Mesenchymal stem cell (in vitro differentiated cells and primary cell): Measurements from ENCODE around the gene TEC.

Experiments used
- DNase-seq: peaks from one replicate; pipeline ENCODE4 v3.0.0-alpha.2; 2013
- H2AFZ ChIP-seq: one replicate; pipeline ENCODE4 v1.6.1; 2013; ENCODE audit warnings: low read depth, mild to moderate bottlenecking, control low read depth, inconsistent platforms, low read length, moderate library complexity
- H2AK5ac ChIP-seq: 2 replicates; pipeline ENCODE4 v1.6.1; 2013; ENCODE audit warnings: low read length, moderate library complexity, mild to moderate bottlenecking, inconsistent platforms; ENCODE audit not compliant: severe bottlenecking
- H2BK120ac ChIP-seq: one replicate; pipeline ENCODE4 v1.6.1; 2013; ENCODE audit warnings: low read depth, mild to moderate bottlenecking, inconsistent platforms, low read length, moderate library complexity
- H2BK12ac ChIP-seq, 2 experiments: one replicate each; pipeline ENCODE4 v1.6.1; 2013; ENCODE audit warnings: inconsistent platforms in 2 of 2, low read length in 2 of 2, mild to moderate bottlenecking in 2 of 2, moderate library complexity in 2 of 2, control low read depth in 1 of 2
- H2BK15ac ChIP-seq: one replicate; pipeline ENCODE4 v1.6.1; 2013; ENCODE audit warnings: mild to moderate bottlenecking, low read depth, inconsistent platforms; ENCODE audit not compliant: poor library complexity, severe bottlenecking
- H2BK5ac ChIP-seq: 2 replicates; pipeline ENCODE4 v1.6.1; 2013; ENCODE audit warnings: low read depth, mild to moderate bottlenecking, low read length, control low read depth, inconsistent platforms; ENCODE audit not compliant: poor library complexity, severe bottlenecking
- H3K14ac ChIP-seq, 2 experiments: one replicate each; pipeline ENCODE4 v1.6.1; 2013; ENCODE audit warnings: inconsistent platforms in 2 of 2, low read length in 2 of 2, control low read depth in 1 of 2, mild to moderate bottlenecking in 1 of 2, moderate library complexity in 1 of 2
- H3K18ac ChIP-seq, 2 experiments: one replicate each; pipeline ENCODE4 v1.6.1; 2013; ENCODE audit warnings: inconsistent platforms in 2 of 2, low read length in 2 of 2, control low read depth in 1 of 2, low read depth in 1 of 2, mild to moderate bottlenecking in 1 of 2
- H3K23ac ChIP-seq, 2 experiments: one replicate each; pipeline ENCODE4 v1.6.1; 2013; ENCODE audit warnings: inconsistent platforms in 2 of 2, low read length in 2 of 2, mild to moderate bottlenecking in 2 of 2, moderate library complexity in 2 of 2, control low read depth in 1 of 2
- H3K27ac ChIP-seq: 2 replicates; pipeline ENCODE4 v1.5.1; 2013; ENCODE audit warnings: mild to moderate bottlenecking, moderate library complexity, low read length, control low read depth, inconsistent platforms; ENCODE audit not compliant: poor library complexity, severe bottlenecking
- H3K27me3 ChIP-seq, 2 experiments: 2 replicates each; pipeline versions ENCODE4 v1.6.1 to v1.7.0; 2013; ENCODE audit warnings: low read length in 2 of 2, mild to moderate bottlenecking in 2 of 2, moderate library complexity in 2 of 2, control low read depth in 1 of 2, inconsistent platforms in 1 of 2; ENCODE audit not compliant: control insufficient read depth in 1 of 2, insufficient read depth in 1 of 2
- H3K36me3 ChIP-seq, 2 experiments: 2 replicates each; pipeline versions ENCODE4 v1.6.1 to v1.7.0; 2013; ENCODE audit warnings: low read length in 2 of 2, control low read depth in 1 of 2, inconsistent platforms in 1 of 2, low read depth in 1 of 2, mild to moderate bottlenecking in 1 of 2; ENCODE audit not compliant: insufficient read depth in 2 of 2, control insufficient read depth in 1 of 2
- H3K4ac ChIP-seq, 2 experiments: one replicate each; pipeline ENCODE4 v1.6.1; 2013; ENCODE audit warnings: inconsistent platforms in 2 of 2, low read length in 2 of 2, mild to moderate bottlenecking in 2 of 2, moderate library complexity in 2 of 2, control low read depth in 1 of 2, low read depth in 1 of 2
- H3K4me1 ChIP-seq: 2 replicates; pipeline ENCODE4 v1.6.1; 2013; ENCODE audit warnings: low read depth, low read length, control low read depth; ENCODE audit not compliant: control insufficient read depth, insufficient read depth
- H3K4me2 ChIP-seq: 2 replicates; pipeline ENCODE4 v1.6.1; 2013; ENCODE audit warnings: low read length, mild to moderate bottlenecking, inconsistent platforms; ENCODE audit not compliant: poor library complexity, severe bottlenecking
- H3K4me3 ChIP-seq, 2 experiments: 2 replicates each; pipeline versions ENCODE4 v1.5.1 to v1.7.0; 2013; ENCODE audit warnings: low read length in 2 of 2, mild to moderate bottlenecking in 2 of 2, control low read depth in 1 of 2, low read depth in 1 of 2; ENCODE audit not compliant: insufficient read depth in 1 of 2
- H3K79me1 ChIP-seq: replicated peaks from 2 replicates; pipeline ENCODE4 v1.6.1; 2013; ENCODE audit warnings: mild to moderate bottlenecking, control low read depth, low read length, inconsistent platforms; ENCODE audit not compliant: poor library complexity, severe bottlenecking
- H3K9ac ChIP-seq: 2 replicates; pipeline ENCODE4 v1.7.0; 2013; ENCODE audit warnings: mild to moderate bottlenecking, low read length, moderate library complexity
- H3K9me3 ChIP-seq: 2 replicates; pipeline ENCODE4 v1.7.0; 2013; ENCODE audit warnings: mild to moderate bottlenecking, low read length; ENCODE audit not compliant: control insufficient read depth
- H4K8ac ChIP-seq: one replicate; pipeline ENCODE4 v1.6.1; 2013; ENCODE audit warnings: inconsistent platforms, mild to moderate bottlenecking, low read length, moderate library complexity
- H4K91ac ChIP-seq: one replicate; pipeline ENCODE4 v1.6.1; 2013; ENCODE audit warnings: mild to moderate bottlenecking, low read length, inconsistent platforms
- WGBS: methylation state at CpG from one replicate; pipeline ENCODE4 v1.1.7; 2013; ENCODE audit warnings: mixed read lengths; 5-methylcytosine and 5-hydroxymethylcytosine counted together

The TEC gene

DNA sequence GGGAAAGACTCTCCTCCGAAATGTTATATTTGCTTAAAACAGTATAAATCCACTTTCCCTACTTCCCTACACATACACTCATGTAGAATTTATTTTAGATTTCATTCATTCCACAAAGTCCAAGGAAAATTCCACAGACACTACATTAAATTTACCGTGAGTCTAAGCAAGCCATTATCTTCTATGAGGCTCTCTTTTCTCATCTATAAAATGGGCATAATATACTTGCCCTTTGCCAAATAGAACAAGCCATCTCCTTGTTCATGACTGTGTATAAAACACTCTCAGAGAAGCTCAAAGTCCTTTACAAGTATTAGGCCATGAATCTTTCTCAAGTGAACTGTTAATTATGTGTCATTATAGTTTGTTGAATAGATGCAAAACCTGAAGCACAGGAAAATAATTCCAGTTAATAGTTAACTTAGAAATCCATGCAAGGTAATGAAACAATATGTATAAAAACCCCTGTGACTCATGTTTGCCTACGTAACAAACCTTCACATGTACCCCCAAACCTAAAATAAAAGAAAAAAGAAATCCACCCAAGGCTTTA lies 10.7 kb downstream of the TEC start:
- Histone ChIP-seq H2AFZ (no peak overlapping the region), H2BK5ac (no peak overlapping the region), H3K4me2 (no peak overlapping the region), H2AK5ac (no peak overlapping the region), H3K27me3 (no peaks in the 10 kb centered on the region), H3K18ac (no peak overlapping the region), H4K91ac (no peak overlapping the region), H3K4me3 (no peak overlapping the region), H3K9me3 (no peaks in the 10 kb centered on the region), H2BK12ac (no peak overlapping the region), H3K79me1 (peaks cover 23% of the 10 kb centered on the region), H3K4me1 (peaks cover 3% of the 10 kb centered on the region), H3K27ac (no peak overlapping the region), H4K8ac (no peak overlapping the region), H3K4ac (no peak overlapping the region), H3K23ac (no peak overlapping the region), H2BK15ac (no peak overlapping the region), H2BK120ac (no peak overlapping the region), H3K36me3 (no peaks in the 10 kb centered on the region), H3K14ac (no peak overlapping the region), H3K9ac (no peak overlapping the region)
- WGBS, result 96% methylated on average over 3 of the region's 3 CpGs
- DNase-seq, result no peak

GRCh38 chr4:48255959-48256342 lies 13.7 kb downstream of the TEC start:
- Histone ChIP-seq H3K4me1 (peaks cover 1% of the 10 kb centered on the region), H2AFZ (no peak overlapping the region), H3K18ac (no peak overlapping the region), H3K23ac (no peak overlapping the region), H3K27me3 (no peaks in the 10 kb centered on the region), H3K4me2 (no peak overlapping the region), H3K4me3 (no peak overlapping the region), H2AK5ac (no peak overlapping the region), H3K27ac (no peak overlapping the region), H2BK5ac (no peak overlapping the region), H3K4ac (no peak overlapping the region), H3K36me3 (no peaks in the 10 kb centered on the region), H3K79me1 (peaks cover 23% of the 10 kb centered on the region), H2BK15ac (no peak overlapping the region), H3K14ac (no peak overlapping the region), H3K9me3 (no peaks in the 10 kb centered on the region), H2BK120ac (no peak overlapping the region), H4K91ac (no peak overlapping the region), H2BK12ac (no peak overlapping the region), H3K9ac (no peak overlapping the region), H4K8ac (no peak overlapping the region)
- no peak for DNase-seq
- 98% methylated on average over 4 of the region's 4 CpGs for WGBS

- Histone ChIP-seq H3K4me3 (peak overlapping the region in 1 of 2 experiments; percentile 12), H2AFZ (no peak overlapping the region), H3K14ac (no peak overlapping the region), H3K4me1 (no peaks in the 10 kb centered on the region), H3K4me2 (no peak overlapping the region), H3K18ac (no peak overlapping the region), H3K79me1 (peaks cover 25% of the 10 kb centered on the region), H3K4ac (no peak overlapping the region), H4K8ac (no peak overlapping the region), H2BK5ac (no peak overlapping the region), H3K9ac (no peak overlapping the region), H2BK12ac (no peak overlapping the region), H3K27me3 (no peaks in the 10 kb centered on the region), H3K36me3 (no peaks in the 10 kb centered on the region), H2BK15ac (no peak overlapping the region), H3K23ac (no peak overlapping the region), H2AK5ac (no peak overlapping the region), H2BK120ac (no peak overlapping the region), H4K91ac (no peak overlapping the region), H3K27ac (no peak overlapping the region), H3K9me3 (no peaks in the 10 kb centered on the region)
- no peak for DNase-seq
- WGBS, result 97% methylated on average over 6 of the region's 6 CpGs
Measured at GRCh38 chr4:48255072-48255958, 14.3 kb downstream of the TEC start.

DNA sequence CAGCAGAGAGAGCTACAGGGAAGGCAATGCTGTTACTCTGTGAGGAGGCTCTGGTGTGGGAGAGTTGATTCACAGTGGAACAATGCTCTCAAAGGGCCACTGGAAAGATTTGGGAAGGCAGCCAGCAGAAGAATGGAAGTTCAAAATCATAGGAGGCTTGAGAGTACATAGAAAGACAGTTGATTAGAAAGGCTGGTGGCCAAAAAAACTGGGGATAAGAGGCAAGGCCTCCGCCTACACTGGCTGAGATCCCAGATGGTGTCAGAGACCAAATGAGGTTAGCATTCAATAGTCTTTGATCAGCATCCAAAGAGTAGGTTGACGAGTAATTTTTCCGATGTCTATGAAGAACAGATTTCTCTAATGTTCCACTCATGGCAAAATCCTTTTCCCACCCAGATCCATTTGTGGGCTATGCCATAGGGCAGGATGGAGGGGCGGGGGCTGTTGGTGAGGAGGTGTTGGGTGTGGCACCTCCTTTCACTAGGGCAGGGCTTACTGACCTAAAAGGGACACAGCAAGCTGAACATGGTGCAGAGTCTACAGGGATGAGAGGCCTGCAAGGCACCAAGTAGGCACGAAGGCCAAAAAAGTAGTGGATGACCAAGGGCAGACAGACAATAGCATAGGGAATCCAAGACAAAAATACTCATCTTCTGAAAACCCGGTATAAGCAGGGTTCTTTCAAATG lies 15.1 kb downstream of the TEC start:
- Histone ChIP-seq H4K91ac (no peak overlapping the region), H3K27me3 (no peaks in the 10 kb centered on the region), H3K27ac (no peak overlapping the region), H4K8ac (no peak overlapping the region), H2BK5ac (no peak overlapping the region), H3K4me3 (peak overlapping the region in 1 of 2 experiments; percentile 12), H3K79me1 (peaks cover 21% of the 10 kb centered on the region), H3K14ac (no peak overlapping the region), H3K4me1 (no peaks in the 10 kb centered on the region), H3K4me2 (no peak overlapping the region), H2BK15ac (no peak overlapping the region), H2BK12ac (no peak overlapping the region), H2AK5ac (no peak overlapping the region), H3K9me3 (no peaks in the 10 kb centered on the region), H2BK120ac (no peak overlapping the region), H3K18ac (no peak overlapping the region), H2AFZ (no peak overlapping the region), H3K36me3 (no peaks in the 10 kb centered on the region), H3K4ac (no peak overlapping the region), H3K9ac (no peak overlapping the region), H3K23ac (no peak overlapping the region)
- WGBS, result 95% methylated on average over 5 of the region's 6 CpGs
- DNase-seq, result no peak
